Esophagus squamous epithelium (tissue), 4 donors: ENCODE results near the gene LHX4.

Source experiments
- CTCF ChIP-seq, 6 experiments: fragments of 450-650 bp in 4 of 6; fragments of 200-600 bp in 2 of 6; sonication (generic) in 2 of 6; IDR thresholded peaks; one replicate each; pipeline ENCODE4 v1.5.1; 2016 to 2019; ENCODE audit warnings: antibody characterized with exemption in 6 of 6, mild to moderate bottlenecking in 4 of 6, moderate library complexity in 4 of 6
- POLR2A ChIP-seq, 4 donors: fragments of 450-650 bp; IDR thresholded peaks; one replicate each; pipeline ENCODE4 v1.6.1; 2017; ENCODE audit warnings: antibody characterized with exemption in 4 of 4, mild to moderate bottlenecking in 4 of 4, moderate library complexity in 3 of 4

GRCh38 chr1:180294711-180295110 lies 64.6 kb downstream of the LHX4 start:
- TF ChIP-seq CTCF (IDR thresholded peaks at IDR 0.05) (no peak), POLR2A (IDR thresholded peaks at IDR 0.05) (no peak)
